NCI-H524 (cell line): ENCODE measurements around the gene STRA6.

ENCODE experiments used
- DNase-seq, 2 experiments: peaks; one replicate each; lab custom pipeline; 2025; lab: John Stamatoyannopoulos, UW

Gene STRA6

DNA sequence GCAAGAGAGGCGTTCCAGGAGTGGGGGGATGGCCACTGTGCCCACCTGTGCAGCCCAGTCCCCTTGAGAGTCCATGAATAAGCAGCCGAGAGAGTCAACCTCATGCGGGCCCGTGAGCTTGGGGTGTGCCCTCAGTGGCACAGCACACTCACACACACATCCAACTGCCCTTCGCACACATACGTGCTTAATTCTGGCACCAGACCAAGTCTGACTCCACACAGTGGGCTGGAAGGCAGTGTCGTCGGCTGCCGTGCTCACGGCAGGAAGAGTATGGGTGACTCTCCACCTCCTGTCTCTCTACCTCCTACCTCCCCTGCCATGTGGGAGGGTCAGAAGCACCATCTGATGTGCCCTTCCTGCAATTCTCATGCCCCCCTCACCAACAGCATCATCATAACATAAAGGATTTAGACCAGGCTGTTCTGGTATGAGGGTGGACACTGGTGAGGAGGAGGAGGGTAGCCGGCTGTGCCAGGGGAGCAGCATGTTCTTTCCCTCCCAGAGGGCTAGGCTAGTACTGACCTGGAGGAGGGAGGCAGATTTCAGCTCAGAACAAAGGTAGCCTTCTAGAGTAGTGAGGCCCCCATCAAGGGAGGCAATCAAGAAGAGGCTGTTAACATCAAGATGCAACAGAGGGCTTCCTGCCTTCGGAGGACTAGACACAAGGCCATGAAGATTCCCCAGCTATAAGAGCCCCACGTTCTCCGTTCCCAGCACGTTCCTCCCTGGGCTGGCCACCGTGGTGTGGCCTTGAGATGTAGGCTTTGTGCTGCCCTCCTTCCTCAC lies 5.3 kb upstream of the STRA6 start:
- DNase-seq, result no peak

DNA sequence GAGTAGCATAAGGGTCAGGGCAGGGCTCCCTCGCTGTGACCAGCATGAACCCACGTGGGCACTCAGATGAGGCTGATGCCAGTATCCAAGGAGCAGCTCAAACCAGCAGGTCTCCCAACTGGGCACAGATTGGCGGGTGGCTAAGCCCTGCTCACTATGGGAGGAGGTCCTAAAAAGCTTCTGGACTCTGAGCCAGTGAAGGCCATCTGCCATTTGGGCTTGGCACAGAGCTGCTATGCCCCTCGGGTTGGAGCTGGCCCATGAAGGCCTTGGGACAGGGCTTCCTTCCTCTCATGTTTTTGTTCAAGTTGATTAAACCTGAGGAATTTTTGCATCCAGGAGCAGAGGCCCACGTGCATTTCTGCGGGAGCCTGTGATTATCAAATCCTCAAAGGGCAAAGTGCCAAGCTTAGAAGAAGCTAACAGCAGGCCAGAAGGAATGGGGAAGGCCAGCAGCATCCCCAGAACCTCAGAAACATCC lies 4.3 kb upstream of the STRA6 start:
- peak; percentile 50 to 81 for DNase-seq

- no peak for DNase-seq
Observed at GRCh38 chr15:74205582-74205947, 3.0 kb upstream of the STRA6 start.

GRCh38 chr15:74203914-74204431 lies 1.4 kb upstream of the STRA6 start:
- DNase-seq, result peak; percentile 66 to 85

DNA sequence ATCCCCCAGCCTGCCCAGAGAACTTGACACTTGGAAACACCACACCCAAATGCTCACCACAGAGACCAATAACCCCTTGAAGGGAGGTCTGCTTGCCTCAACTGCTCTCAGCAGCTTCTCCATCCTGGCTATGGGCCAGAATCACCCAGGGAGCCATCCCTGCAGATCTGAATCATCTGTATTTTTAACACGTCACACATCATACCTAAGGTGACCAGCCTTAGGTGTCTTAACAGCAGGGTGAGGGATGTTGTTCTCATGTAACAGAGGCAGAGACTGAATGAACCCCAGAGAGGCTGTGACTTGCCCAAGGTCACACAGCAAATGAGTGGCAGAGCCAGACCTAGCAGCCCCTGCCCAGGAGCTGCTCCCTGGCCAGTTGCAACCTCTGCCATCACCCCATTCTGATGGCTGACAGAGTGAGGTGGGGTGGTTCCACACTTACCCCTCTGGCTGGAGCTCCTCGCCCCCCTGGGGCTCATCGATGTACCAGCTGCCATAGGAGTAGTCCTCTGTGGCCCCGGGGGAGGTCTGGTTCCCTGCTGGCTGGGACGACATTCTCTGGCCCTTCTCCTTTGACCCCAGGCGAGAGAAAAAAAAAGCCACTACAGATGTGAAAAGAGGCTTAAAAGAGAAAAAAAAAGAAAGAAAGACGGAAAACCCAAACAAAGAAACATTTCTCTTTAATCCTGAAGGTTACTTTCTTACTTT lies 722 bp downstream of the STRA6 start:
- DNase-seq, result no peak

DNA sequence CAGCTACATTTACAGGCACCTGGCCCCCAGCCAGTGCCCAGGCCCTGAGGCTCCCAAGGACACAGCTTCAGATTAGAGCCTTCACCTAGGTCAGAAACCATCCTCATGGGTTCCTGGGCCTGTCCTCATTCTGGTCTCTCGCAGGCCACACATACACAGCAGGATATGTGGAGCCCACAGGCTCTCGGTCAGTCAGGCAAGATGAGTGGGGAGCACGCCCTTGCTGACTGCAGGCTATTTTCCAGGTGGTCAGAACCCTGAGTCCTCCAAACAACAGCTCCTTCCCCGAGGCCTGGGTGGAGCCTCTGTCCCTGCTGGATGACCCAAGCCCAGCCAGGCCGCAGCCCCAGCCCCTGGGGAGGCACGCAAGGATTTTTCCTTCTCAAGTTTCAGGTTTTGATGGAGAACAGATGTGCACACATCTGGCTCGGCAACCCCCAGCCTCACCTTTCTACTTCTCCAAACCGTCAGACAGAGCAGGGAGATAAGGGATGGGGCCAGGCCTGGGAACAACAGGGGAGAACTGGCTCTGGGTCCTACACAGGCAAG lies 1.6 kb downstream of the STRA6 start:
- peak in 1 of 2 experiments; percentile 20 for DNase-seq

GRCh38 chr15:74200412-74200815 lies 2.2 kb downstream of the STRA6 start:
- DNase-seq, result no peak

DNA sequence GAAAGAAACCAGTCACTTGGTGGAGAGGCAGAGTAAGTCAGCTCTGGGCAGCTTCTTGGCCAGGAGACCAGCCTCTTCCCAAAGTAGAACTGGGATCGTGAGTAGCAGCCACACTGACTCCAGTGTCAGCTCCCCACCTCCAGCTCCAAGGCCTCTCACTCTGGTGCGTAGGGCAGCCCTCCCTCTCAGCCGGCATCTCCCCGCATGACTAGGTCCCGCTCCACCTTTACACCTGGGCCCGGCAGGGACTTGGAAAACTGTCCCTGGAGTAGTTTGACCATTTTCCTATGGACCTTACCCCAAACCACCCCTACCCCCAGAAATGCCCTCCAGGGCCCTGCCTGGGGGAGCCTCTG lies 3.3 kb downstream of the STRA6 start:
- DNase-seq, result no peak

DNA sequence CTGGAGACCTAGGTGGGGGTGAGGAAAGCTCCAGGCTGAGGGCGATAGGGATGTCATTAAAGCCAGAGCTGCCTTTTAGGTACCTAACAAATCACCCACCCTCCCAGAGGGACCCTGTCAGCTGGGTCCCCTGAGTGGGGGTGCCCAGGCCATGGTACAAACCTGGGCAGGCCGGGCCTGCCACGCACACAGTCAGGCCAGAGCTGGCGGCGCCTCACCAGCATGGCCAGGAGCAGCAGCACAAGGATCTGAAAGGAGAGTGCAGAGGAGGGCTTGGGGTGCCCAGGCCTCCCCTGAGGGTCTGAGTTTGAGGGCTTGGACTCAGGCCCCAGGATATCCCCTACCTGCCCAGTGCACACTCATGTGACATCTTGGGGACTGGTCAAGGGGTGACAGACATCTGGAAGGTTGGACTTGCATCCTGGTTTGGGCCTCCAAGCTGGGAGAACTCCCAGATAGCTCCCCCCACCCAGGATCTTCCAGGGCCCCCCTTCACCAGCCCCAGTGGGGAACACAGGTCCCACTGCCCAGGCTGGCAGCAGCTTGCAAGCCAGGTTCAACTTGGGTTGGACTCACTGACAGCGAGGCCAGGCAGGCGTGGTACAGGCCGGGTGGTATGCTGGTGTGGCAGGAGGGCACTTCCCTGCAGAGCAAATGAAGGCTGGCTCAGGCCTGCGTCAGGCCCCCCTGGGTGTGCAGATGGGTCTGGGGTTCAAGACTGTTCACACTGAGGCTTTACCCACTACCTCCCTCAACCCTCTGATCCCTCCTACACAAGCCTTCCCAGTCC lies 5.2 kb downstream of the STRA6 start:
- DNase-seq, result no peak

DNA sequence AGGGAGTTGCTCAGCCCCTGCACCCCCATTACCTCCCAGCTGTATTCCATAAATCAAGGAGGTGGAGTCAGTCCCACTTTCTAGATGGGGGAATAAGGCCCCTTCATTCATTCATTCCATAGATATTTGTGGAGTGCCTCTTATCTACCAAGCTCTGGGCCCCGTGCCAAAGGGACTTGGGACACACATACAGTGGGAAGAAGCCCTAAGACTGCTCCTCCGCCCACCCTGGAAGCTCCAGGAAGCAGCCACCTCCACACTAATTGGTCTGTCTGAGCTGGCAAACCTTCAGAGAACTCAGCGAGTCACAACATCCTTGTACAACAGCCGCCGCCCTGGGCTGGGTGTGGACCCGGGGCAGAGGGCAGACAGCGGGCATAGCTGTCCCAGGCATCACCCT lies 6.4 kb downstream of the STRA6 start:
- no peak for DNase-seq

GRCh38 chr15:74194572-74195559 lies 7.7 kb downstream of the STRA6 start:
- no peak for DNase-seq

GRCh38 chr15:74193905-74194304 lies 8.7 kb downstream of the STRA6 start:
- no peak for DNase-seq

DNA sequence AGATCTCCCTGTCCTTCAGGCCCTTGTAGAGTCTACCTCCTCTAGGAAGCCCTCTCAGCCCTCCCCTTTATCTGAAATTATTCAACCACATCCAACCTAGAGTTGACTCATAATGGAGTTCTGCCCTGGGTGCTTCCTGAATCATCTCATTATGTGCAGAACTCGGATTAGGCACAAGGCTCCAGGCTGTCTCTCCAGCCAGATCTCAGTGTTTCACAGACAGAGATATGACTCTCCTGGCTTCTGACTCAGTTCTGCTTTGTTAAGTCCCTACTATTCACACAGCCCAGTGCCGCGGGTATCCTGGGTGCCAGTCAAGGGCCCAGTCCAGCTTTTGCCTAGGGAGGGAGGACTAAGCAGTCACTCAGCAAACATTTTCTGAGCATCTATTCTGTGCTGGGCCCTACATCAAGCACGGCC lies 9.3 kb downstream of the STRA6 start:
- DNase-seq, result no peak

DNA sequence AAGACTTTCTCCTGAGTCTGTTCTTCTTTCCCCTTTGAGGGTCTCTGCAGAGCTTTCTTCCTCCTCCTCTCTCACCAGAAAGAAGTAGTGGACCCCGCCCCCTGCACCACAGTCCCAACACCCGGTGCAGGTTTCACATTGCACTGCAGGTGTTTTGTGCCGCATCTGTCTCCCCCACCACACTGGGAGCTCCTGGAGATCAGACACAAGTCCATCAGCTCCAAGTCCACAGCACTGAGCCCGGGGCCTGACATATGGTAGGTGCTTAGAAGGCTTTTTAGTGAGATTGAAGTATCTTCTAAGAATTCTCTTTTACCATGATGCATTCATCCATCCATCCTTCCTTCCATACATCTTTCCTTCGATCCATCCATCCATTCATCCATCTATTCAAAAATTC lies 9.8 kb downstream of the STRA6 start:
- peak in 1 of 2 experiments; percentile 72 for DNase-seq

DNA sequence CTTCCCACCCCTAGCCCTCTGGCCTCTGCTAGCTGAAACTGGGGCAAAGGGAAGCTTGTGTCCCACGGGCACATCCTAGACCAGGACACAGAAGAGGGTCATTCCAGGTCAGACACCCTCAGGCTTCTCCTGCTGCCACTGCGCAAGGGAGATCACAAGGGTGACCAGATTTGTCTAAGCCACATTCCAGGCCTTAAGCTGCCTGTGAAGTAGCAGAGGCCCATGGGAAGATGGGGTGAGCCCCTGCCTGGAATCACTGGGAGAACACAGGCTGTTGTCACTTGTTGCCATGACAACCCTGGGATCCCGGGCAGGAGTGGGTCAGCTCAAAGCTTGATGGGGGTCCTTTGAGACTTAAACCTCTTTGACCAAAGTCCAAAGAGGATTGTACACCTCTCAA lies 10.8 kb downstream of the STRA6 start:
- no peak for DNase-seq

DNA sequence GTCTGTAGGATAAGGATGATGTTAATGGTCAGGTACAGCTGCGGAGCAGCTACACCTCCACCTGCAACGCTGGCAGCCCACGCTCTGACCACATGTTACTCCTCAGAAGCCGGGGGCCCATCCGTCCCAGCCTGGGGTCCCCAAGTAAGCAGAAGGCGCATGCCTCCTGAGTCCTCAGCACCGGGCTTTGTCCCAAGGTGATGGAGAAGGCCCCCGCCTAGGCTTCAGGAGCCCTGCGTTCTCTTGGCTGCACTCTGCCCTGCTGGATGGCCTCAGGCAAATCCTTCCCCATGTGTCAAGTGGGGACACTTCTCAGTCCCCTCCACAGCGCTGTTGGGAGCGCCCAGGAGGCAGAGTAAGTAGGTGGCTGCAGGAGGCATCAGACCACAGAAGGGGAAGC lies 14.4 kb downstream of the STRA6 start:
- no peak for DNase-seq

GRCh38 chr15:74185710-74186348 lies 16.8 kb downstream of the STRA6 start:
- no peak for DNase-seq

- no peak for DNase-seq
Observed at GRCh38 chr15:74184582-74185091, 17.9 kb downstream of the STRA6 start.

DNA sequence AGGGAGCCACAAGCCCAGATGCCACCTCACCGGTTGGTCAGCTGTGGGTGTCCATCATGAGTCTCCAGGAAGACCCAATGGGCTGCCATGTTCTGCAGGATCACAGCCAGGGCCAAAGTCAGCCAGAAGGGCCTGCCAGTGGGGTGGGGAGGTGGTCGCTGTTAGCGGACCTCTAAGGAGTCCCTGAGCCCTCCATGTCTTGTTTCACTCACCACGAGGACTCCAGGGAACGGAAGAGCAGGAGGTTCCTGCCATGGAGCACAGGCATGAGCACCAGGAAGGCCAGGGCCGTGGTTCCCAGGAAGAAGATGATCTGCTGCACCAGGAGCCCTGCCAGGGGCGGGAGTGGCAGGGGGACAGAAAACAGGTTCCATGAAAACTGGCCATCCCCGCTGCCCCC lies 20.5 kb downstream of the STRA6 start:
- no peak for DNase-seq
